Panc1 (cell line): ENCODE data around the gene DKK1. TPM values are rescaled to one million over a fixed set of nuclear protein-coding genes. Genes with fewer than 3 reads are reported as not detected.

ENCODE experiments used
- ATAC-seq: fragments of 200-7000 bp; cut with Tn5 transposase; 2 replicates; pipeline ENCODE4 v1.9.1; 2020; ENCODE audit warnings: mild to moderate bottlenecking, moderate library complexity
- BruUV-seq: library from RNA; stranded (reverse); fragments of 400-500 nt; replicated peaks from 2 replicates; lab custom pipeline; 2021; lab: Mats Ljungman, UMichigan
- CTCF ChIA-PET: fragments of 300-600 bp; sonication (Branson Sonifier 250); formaldehyde crosslinking; loops from one replicate; lab custom pipeline; 2022; ENCODE audit warnings: antibody characterized with exemption; lab: Charles Lee
- POLR2A ChIA-PET: fragments of 300-600 bp; sonication (Branson Sonifier 250); formaldehyde crosslinking; loops from one replicate; lab custom pipeline; 2022; ENCODE audit warnings: antibody characterized with exemption; lab: Charles Lee
- DNase-seq: peaks from one replicate; pipeline ENCODE4 v3.0.0-alpha.2; 2010; ENCODE audit warnings: low read depth, low spot score
- H3K27ac ChIP-seq: 2 replicates; pipeline ENCODE4 v1.5.1; 2011; ENCODE audit warnings: mild to moderate bottlenecking, low read length, inconsistent platforms
- H3K27me3 ChIP-seq: fragments of 200-500 bp; sonication (Bioruptor generic); 2 replicates; pipeline ENCODE4 v1.6.0; 2014; ENCODE audit warnings: low read length, inconsistent platforms; ENCODE audit not compliant: control insufficient read depth, insufficient read depth
- H3K36me3 ChIP-seq: fragments of 200-500 bp; sonication (Bioruptor generic); 2 replicates; pipeline ENCODE4 v1.5.1; 2014; ENCODE audit warnings: inconsistent platforms, mild to moderate bottlenecking, low read length, moderate library complexity; ENCODE audit not compliant: control insufficient read depth, insufficient read depth
- H3K4me1 ChIP-seq: 2 replicates; pipeline ENCODE4 v1.5.1; 2011; ENCODE audit warnings: inconsistent platforms, mild to moderate bottlenecking, low read length, moderate library complexity; ENCODE audit not compliant: control insufficient read depth, insufficient read depth
- H3K4me3 ChIP-seq, 2 experiments: 2 replicates each; pipeline ENCODE4 v1.5.1; 2011 to 2012; ENCODE audit warnings: low read depth in 2 of 2, low read length in 2 of 2, mild to moderate bottlenecking in 2 of 2, inconsistent platforms in 1 of 2, moderate library complexity in 1 of 2
- H3K9me3 ChIP-seq: fragments of 200-500 bp; sonication (Bioruptor generic); 2 replicates; pipeline ENCODE4 v1.5.1; 2014; ENCODE audit warnings: low read depth, mild to moderate bottlenecking, inconsistent platforms, low read length, moderate library complexity; ENCODE audit not compliant: control insufficient read depth, insufficient read depth
- CTCF ChIP-seq: fragments of 450-650 bp; IDR thresholded peaks from 2 replicates; pipeline ENCODE4 v1.5.1; 2017; ENCODE audit warnings: mild to moderate bottlenecking
- POLR2AphosphoS5 ChIP-seq: IDR thresholded peaks from 2 replicates; pipeline ENCODE4 v1.6.1; 2012; ENCODE audit warnings: mild to moderate bottlenecking, low read depth, low read length, moderate library complexity
- REST ChIP-seq, 2 experiments: IDR thresholded peaks; 2 replicates each; pipeline ENCODE4 v1.6.1; 2011 to 2012; ENCODE audit warnings: low read depth in 2 of 2, control low read depth in 1 of 2, low read length in 1 of 2, mild to moderate bottlenecking in 1 of 2, moderate library complexity in 1 of 2; ENCODE audit not compliant: insufficient read depth in 1 of 2
- SIN3A ChIP-seq: IDR thresholded peaks from 2 replicates; pipeline ENCODE4 v1.6.1; 2012; ENCODE audit warnings: low read depth, mild to moderate bottlenecking, low read length, moderate library complexity, borderline replicate concordance; ENCODE audit not compliant: insufficient read depth
- TCF7L2 ChIP-seq: IDR thresholded peaks from 2 replicates; pipeline ENCODE4 v1.6.1; 2011; ENCODE audit warnings: mild to moderate bottlenecking, low read depth, low read length, inconsistent platforms
- in situ Hi-C: cut with HindIII; loops from 2 replicates; pipeline ENCODE4 v1.10.0; 2016; ENCODE audit warnings: low sequenced_read_pairs, low pct_unique_long_range_greater_than_20kb
- intact Hi-C: fragments of 100-400 bp; cut with micrococcal nuclease; formaldehyde crosslinking; loops from one replicate; pipeline ENCODE4 v1.10.0; 2022; ENCODE audit not compliant: unreplicated experiment
- total RNA-seq: library from RNA; stranded (reverse); gene quantifications from one replicate; pipeline ENCODE4 v1.2.1, GENCODE V29; 2021; ENCODE audit not compliant: unreplicated experiment

The DKK1 gene
- total RNA-seq, 1 experiment from 2014 or later = 563 TPM

- BruUV-seq = no TSS peak
- Histone ChIP-seq H3K36me3 (no peaks in the 10 kb centered on the region), H3K4me1 (peaks cover 6% of the 10 kb centered on the region), H3K27me3 (no peaks in the 10 kb centered on the region), H3K4me3 (no peak overlapping the region), H3K27ac (peak overlapping the region; percentile 40; the same call in 1 of the 2 replicates), H3K9me3 (peaks cover 6% of the 10 kb centered on the region; the same call in 1 of the 2 replicates)
- POLR2A ChIA-PET = no interaction called here
- DNase-seq (no peak), ATAC-seq (no peak)
- no peak for TF ChIP-seq CTCF
- TF ChIP-seq POLR2AphosphoS5 = no peak
- TF ChIP-seq REST (IDR thresholded peaks at IDR 0.05; ENCODE audit: insufficient read depth in 1 of 2, low read depth in 2 of 2, low read length in 1 of 2) = no peak
- no peak for TF ChIP-seq SIN3A
- TF ChIP-seq TCF7L2 = no peak
- in situ Hi-C loops = no loop called here
- CTCF ChIA-PET = interaction anchor here (0.5 kb wide), 1 partner anchor 1229 kb away, joined by 4 read pairs; no protein-coding TSS in a partner anchor
- intact Hi-C loops = no loop called here
Observed at GRCh38 chr10:52337225-52337624, 23.1 kb downstream of the DKK1 start.

- CTCF ChIA-PET = no interaction called here
- POLR2A ChIA-PET = no interaction called here
- H3K27ac ChIP-seq = peak overlapping the region; percentile 58; the same call in 1 of the 2 replicates
- H3K9me3 ChIP-seq = peaks cover 5% of the 10 kb centered on the region; the same call in 1 of the 2 replicates
- no peaks in the 10 kb centered on the region for H3K36me3 ChIP-seq
- ATAC-seq (no peak), DNase-seq (no peak)
- no peak for TF ChIP-seq CTCF
- TF ChIP-seq REST (IDR thresholded peaks at IDR 0.05; ENCODE audit: insufficient read depth in 1 of 2, low read depth in 2 of 2, low read length in 1 of 2) = no peak
- TF ChIP-seq SIN3A = no peak
- TF ChIP-seq TCF7L2 = no peak
- no peak for TF ChIP-seq POLR2AphosphoS5
- in situ Hi-C loops (no loop called here), intact Hi-C loops (no loop called here)
- no peak overlapping the region for H3K4me3 ChIP-seq
- no TSS peak for BruUV-seq
- H3K4me1 ChIP-seq = peaks cover 6% of the 10 kb centered on the region; the same call in 1 of the 2 replicates
- H3K27me3 ChIP-seq = no peaks in the 10 kb centered on the region
Observed at GRCh38 chr10:52343439-52343838, 29.4 kb downstream of the DKK1 start.
